ENCODE data around the gene LTO1.
"Not testable (repeated sequence)": the region's sequence is repeated elsewhere in the genome, so short reads cannot be mapped to it uniquely, and the experiment has no call there.

Gene LTO1

GRCh38 chr11:69700278-69701140 lies 25.4 kb upstream of the LTO1 start:
- DNase-seq (ENCODE audit: low read depth in 2 of 2) = no peak

- DNase-seq (ENCODE audit: low read depth in 2 of 2) = no peak
Measured at GRCh38 chr11:69699213-69699612, 24.1 kb upstream of the LTO1 start.

- DNase-seq (ENCODE audit: low read depth in 2 of 2) = no peak
Measured at GRCh38 chr11:69698362-69698761, 23.2 kb upstream of the LTO1 start.

GRCh38 chr11:69697861-69698260 lies 22.7 kb upstream of the LTO1 start:
- DNase-seq (ENCODE audit: low read depth in 2 of 2) = no peak

- DNase-seq (ENCODE audit: low read depth in 2 of 2) = no peak
Measured at GRCh38 chr11:69697469-69697843, 22.3 kb upstream of the LTO1 start.

GRCh38 chr11:69696749-69697468 lies 21.8 kb upstream of the LTO1 start:
- no peak for DNase-seq (ENCODE audit: low read depth in 2 of 2)

- not testable (repeated sequence) for DNase-seq (ENCODE audit: low read depth in 2 of 2)
Measured at GRCh38 chr11:69695995-69696394, 20.8 kb upstream of the LTO1 start.

- no peak for DNase-seq (ENCODE audit: low read depth in 2 of 2)
Measured at GRCh38 chr11:69695581-69695980, 20.4 kb upstream of the LTO1 start.

GRCh38 chr11:69694781-69695180 lies 19.6 kb upstream of the LTO1 start:
- no peak for DNase-seq (ENCODE audit: low read depth in 2 of 2)

GRCh38 chr11:69692422-69692821 lies 17.3 kb upstream of the LTO1 start:
- no peak for DNase-seq (ENCODE audit: low read depth in 2 of 2)

- DNase-seq (ENCODE audit: low read depth in 2 of 2) = no peak
Measured at GRCh38 chr11:69691463-69691862, 16.3 kb upstream of the LTO1 start.

- no peak for DNase-seq (ENCODE audit: low read depth in 2 of 2)
Measured at GRCh38 chr11:69689484-69690319, 14.5 kb upstream of the LTO1 start.

GRCh38 chr11:69687969-69688771 lies 13.0 kb upstream of the LTO1 start:
- DNase-seq (ENCODE audit: low read depth in 2 of 2) = not testable (repeated sequence)

GRCh38 chr11:69686856-69687255 lies 11.7 kb upstream of the LTO1 start:
- DNase-seq (ENCODE audit: low read depth in 2 of 2) = no peak

- DNase-seq (ENCODE audit: low read depth in 2 of 2) = no peak
Measured at GRCh38 chr11:69686452-69686851, 11.3 kb upstream of the LTO1 start.

- DNase-seq (ENCODE audit: low read depth in 2 of 2) = no peak
Measured at GRCh38 chr11:69685348-69685747, 10.2 kb upstream of the LTO1 start.

- no peak for DNase-seq (ENCODE audit: low read depth in 2 of 2)
Measured at GRCh38 chr11:69684651-69685050, 9.5 kb upstream of the LTO1 start.

- DNase-seq (ENCODE audit: low read depth in 2 of 2) = no peak
Measured at GRCh38 chr11:69683764-69684333, 8.7 kb upstream of the LTO1 start.

- no peak for DNase-seq (ENCODE audit: low read depth in 2 of 2)
Measured at GRCh38 chr11:69682681-69683326, 7.7 kb upstream of the LTO1 start.

- no peak for DNase-seq (ENCODE audit: low read depth in 2 of 2)
Measured at GRCh38 chr11:69682221-69682620, 7.1 kb upstream of the LTO1 start.

- DNase-seq (ENCODE audit: low read depth in 2 of 2) = no peak
Measured at GRCh38 chr11:69680688-69681087, 5.5 kb upstream of the LTO1 start.
